ENCODE measurements around the gene PERM1. TPM values are rescaled to one million over a fixed set of nuclear protein-coding genes. Genes with fewer than 3 reads are reported as not detected.

PERM1 gene
- total RNA-seq, 2 experiments from 2014 or later, result not detected

GRCh38 chr1:974293-974640 lies 7.6 kb downstream of the PERM1 start:
- POLR2A ChIA-PET, result no interaction called here
- no TSS peak for BruUV-seq (replicated peaks)
- Histone ChIP-seq H3K9me3 (ENCODE audit: low read length) (no peaks in the 10 kb centered on the region), H3K4me2 (ENCODE audit: low read length) (no peak overlapping the region), H3K4me3 (ENCODE audit: low read depth, low read length, poor library complexity, severe bottlenecking) (no peak overlapping the region), H3K36me3 (ENCODE audit: insufficient read depth, low read length) (no peaks in the 10 kb centered on the region), H3K27ac (ENCODE audit: low read depth, low read length, poor library complexity, severe bottlenecking) (no peak overlapping the region), H2AFZ (ENCODE audit: low read length) (no peak overlapping the region), H3K9me2 (ENCODE audit: insufficient read depth, low read length) (no peaks in the 10 kb centered on the region), H4K20me1 (ENCODE audit: insufficient read depth, low read length) (no peaks in the 10 kb centered on the region; the same call in 1 of the 2 replicates), H3K4me1 (ENCODE audit: insufficient read depth, low read length, poor library complexity, severe bottlenecking) (no peaks in the 10 kb centered on the region), H3K79me2 (ENCODE audit: insufficient read depth, low read depth, low read length) (no peaks in the 10 kb centered on the region)
- DNase-seq (ENCODE audit: low spot score), result no peak
- no peak for TF ChIP-seq EZH2phosphoT487 (IDR thresholded peaks at IDR 0.05; ENCODE audit: borderline replicate concordance, low read depth, low read length)
- CTCF ChIA-PET (ENCODE audit: unreplicated experiment), result interaction anchor here (0.6 kb wide), 1 partner anchor 15 kb away, joined by 3 read pairs; the partner anchor contains the start of gene NOC2L
- intact Hi-C loops (cut with micrococcal nuclease; ENCODE audit: unreplicated experiment), result no loop called here

GRCh38 chr1:973459-974292 lies 8.2 kb downstream of the PERM1 start:
- Histone ChIP-seq H2AFZ (ENCODE audit: low read length) (no peak overlapping the region), H3K4me2 (ENCODE audit: low read length) (no peak overlapping the region), H4K20me1 (ENCODE audit: insufficient read depth, low read length) (no peaks in the 10 kb centered on the region; the same call in 1 of the 2 replicates), H3K4me3 (ENCODE audit: low read depth, low read length, poor library complexity, severe bottlenecking) (no peak overlapping the region), H3K9me2 (ENCODE audit: insufficient read depth, low read length) (no peaks in the 10 kb centered on the region), H3K36me3 (ENCODE audit: insufficient read depth, low read length) (no peaks in the 10 kb centered on the region), H3K27ac (ENCODE audit: low read depth, low read length, poor library complexity, severe bottlenecking) (no peak overlapping the region), H3K4me1 (ENCODE audit: insufficient read depth, low read length, poor library complexity, severe bottlenecking) (no peaks in the 10 kb centered on the region), H3K9me3 (ENCODE audit: low read length) (no peaks in the 10 kb centered on the region), H3K79me2 (ENCODE audit: insufficient read depth, low read depth, low read length) (no peaks in the 10 kb centered on the region)
- no peak for TF ChIP-seq CTCF (conservative IDR thresholded peaks at IDR 0.05; ENCODE audit: low read length)
- no peak for TF ChIP-seq EZH2phosphoT487 (IDR thresholded peaks at IDR 0.05; ENCODE audit: borderline replicate concordance, low read depth, low read length)
- CTCF ChIA-PET (ENCODE audit: unreplicated experiment), result interaction anchor here (0.6 kb wide), 1 partner anchor 14 kb away, joined by 3 read pairs; the partner anchor contains the start of gene NOC2L
- no peak for DNase-seq (ENCODE audit: low spot score)
- intact Hi-C loops (cut with micrococcal nuclease; ENCODE audit: unreplicated experiment), result no loop called here
- no TSS peak for BruUV-seq (replicated peaks)
- POLR2A ChIA-PET, result no interaction called here

DNA sequence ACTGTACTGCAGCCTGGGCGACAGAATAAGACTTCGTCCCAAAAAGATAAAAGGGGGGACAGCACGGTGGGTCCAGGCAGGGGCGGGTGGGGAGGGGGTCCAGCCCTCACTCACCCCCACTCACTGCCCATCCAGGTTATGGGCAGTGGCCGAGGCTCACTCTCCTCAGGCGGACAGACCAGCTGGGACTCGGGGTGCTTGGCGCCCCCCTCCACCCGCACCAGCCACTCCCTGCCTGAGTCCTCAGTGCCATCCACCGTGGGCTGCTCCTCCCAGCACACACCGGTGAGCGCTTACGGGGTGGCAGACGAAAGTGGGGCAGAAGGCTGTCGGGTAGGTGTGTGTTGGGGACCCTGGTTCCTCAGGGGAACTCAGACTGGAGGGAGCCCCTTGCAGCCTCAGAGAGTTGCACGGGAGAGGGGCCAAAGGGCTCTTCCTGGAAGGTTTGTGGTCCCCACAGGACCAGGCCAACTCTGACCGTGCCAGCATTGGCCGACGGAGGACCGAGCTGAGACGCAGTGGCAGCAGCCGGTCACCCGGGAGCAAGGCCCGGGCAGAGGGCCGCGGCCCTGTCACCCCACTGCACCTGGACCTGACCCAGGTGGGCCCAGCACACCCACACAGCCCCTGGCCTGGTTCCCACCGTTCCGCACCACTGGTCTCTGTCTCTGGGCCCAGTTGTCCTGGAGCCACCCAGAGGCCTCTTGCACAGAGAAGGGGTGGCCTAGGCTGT lies 9.0 kb downstream of the PERM1 start:
- no peaks in the 10 kb centered on the region for H3K9me2 ChIP-seq (ENCODE audit: insufficient read depth, low read length)
- no peaks in the 10 kb centered on the region for H3K9me3 ChIP-seq (ENCODE audit: low read length)
- H3K79me2 ChIP-seq (ENCODE audit: insufficient read depth, low read depth, low read length), result no peaks in the 10 kb centered on the region
- H3K36me3 ChIP-seq (ENCODE audit: insufficient read depth, low read length), result no peaks in the 10 kb centered on the region
- intact Hi-C loops (cut with micrococcal nuclease; ENCODE audit: unreplicated experiment), result no loop called here
- H3K27ac ChIP-seq (ENCODE audit: low read depth, low read length, poor library complexity, severe bottlenecking), result no peak overlapping the region
- BruUV-seq (replicated peaks), result no TSS peak
- no peaks in the 10 kb centered on the region; the same call in 1 of the 2 replicates for H4K20me1 ChIP-seq (ENCODE audit: insufficient read depth, low read length)
- ChIA-PET CTCF (ENCODE audit: unreplicated experiment) (no interaction called here), POLR2A (no interaction called here)
- no peak overlapping the region for H2AFZ ChIP-seq (ENCODE audit: low read length)
- no peaks in the 10 kb centered on the region for H3K4me1 ChIP-seq (ENCODE audit: insufficient read depth, low read length, poor library complexity, severe bottlenecking)
- TF ChIP-seq EZH2phosphoT487 (IDR thresholded peaks at IDR 0.05; ENCODE audit: borderline replicate concordance, low read depth, low read length) (no peak), CTCF (conservative IDR thresholded peaks at IDR 0.05; ENCODE audit: low read length) (no peak)
- H3K4me2 ChIP-seq (ENCODE audit: low read length), result no peak overlapping the region
- H3K4me3 ChIP-seq (ENCODE audit: low read depth, low read length, poor library complexity, severe bottlenecking), result no peak overlapping the region
- DNase-seq (ENCODE audit: low spot score), result no peak
